ENCODE measurements around the gene MARCHF11. TPM values are rescaled to one million over a fixed set of nuclear protein-coding genes. Genes with fewer than 3 reads are reported as not detected.

Gene MARCHF11
- total RNA-seq, 4 donors from 2014 or later: not detected

DNA sequence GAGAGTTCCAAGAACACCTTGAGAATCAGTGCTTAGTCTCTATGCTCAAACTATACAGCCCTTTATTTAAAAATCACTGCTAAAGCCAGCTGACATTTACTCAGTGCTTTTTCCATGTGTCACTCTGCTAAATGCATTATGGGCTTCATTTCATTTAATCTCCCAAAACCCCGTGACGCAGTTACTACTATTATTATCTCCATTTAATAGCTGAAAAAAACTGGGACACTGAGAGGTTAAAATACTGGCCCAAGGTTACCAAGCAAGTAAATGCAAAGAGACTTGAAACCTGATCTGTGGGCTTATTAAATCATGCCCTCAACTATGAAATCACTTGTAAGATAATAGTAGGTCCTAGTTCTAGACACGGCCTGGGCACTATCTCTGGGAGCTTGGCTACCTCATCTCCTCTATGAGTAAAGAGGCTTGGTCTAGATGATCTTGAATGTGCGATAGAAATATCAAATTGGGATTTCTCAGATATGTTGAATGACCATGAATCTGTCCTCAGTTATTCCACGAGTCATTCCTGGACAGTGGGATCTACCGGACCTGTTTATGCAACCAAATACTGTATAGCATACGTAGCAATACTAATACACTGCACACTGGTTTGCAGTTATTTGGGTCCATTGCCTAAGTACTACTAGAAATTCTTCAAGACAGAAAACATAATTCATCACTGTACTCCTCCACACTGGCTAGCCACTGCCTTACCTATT lies 32.3 kb downstream of the MARCHF11 start:
- intact Hi-C loops (cut with DNase I; ENCODE audit: low total_unique reads): no loop called here
- DNase-seq: no peak
- WGBS, 2 donors (ENCODE audit: low coverage in 1 of 2): 54 to 84% methylated on average over 7 of the region's 7 CpGs
- Histone ChIP-seq H3K36me3 (no peaks in the 10 kb centered on the region), H3K27me3 (no peaks in the 10 kb centered on the region), H3K4me1 (no peaks in the 10 kb centered on the region), H3K4me3 (no peak overlapping the region), H3K27ac (no peak overlapping the region), H3K9me3 (no peaks in the 10 kb centered on the region)
- in situ Hi-C loops (cut with MboI; ENCODE audit: low pct_ligation_motif_present in 1 of 4, low pct_unique_long_range_greater_than_20kb in 1 of 4, low sequenced_read_pairs in 3 of 4): no loop called here
- no peak for TF ChIP-seq CTCF (IDR thresholded peaks at IDR 0.05)
- TF ChIP-seq POLR2AphosphoS5 (IDR thresholded peaks at IDR 0.05): no peak
- TF ChIP-seq POLR2A (IDR thresholded peaks at IDR 0.05): no peak
- TF ChIP-seq EP300 (IDR thresholded peaks at IDR 0.05; ENCODE audit: low read depth): no peak

GRCh38 chr5:16144416-16144815 lies 35.2 kb downstream of the MARCHF11 start:
- no peak overlapping the region for H3K4me3 ChIP-seq
- WGBS, 2 donors (ENCODE audit: low coverage in 1 of 2): 78 to 84% methylated on average over 4 of the region's 4 CpGs
- no peak for TF ChIP-seq CTCF (IDR thresholded peaks at IDR 0.05)
- no peaks in the 10 kb centered on the region for H3K36me3 ChIP-seq
- no peaks in the 10 kb centered on the region for H3K9me3 ChIP-seq
- no peaks in the 10 kb centered on the region for H3K4me1 ChIP-seq
- H3K27ac ChIP-seq: no peak overlapping the region
- in situ Hi-C loops (cut with MboI; ENCODE audit: low pct_ligation_motif_present in 1 of 4, low pct_unique_long_range_greater_than_20kb in 1 of 4, low sequenced_read_pairs in 3 of 4) (no loop called here), intact Hi-C loops (cut with DNase I; ENCODE audit: low total_unique reads) (no loop called here)
- H3K27me3 ChIP-seq: no peaks in the 10 kb centered on the region
- DNase-seq: no peak

GRCh38 chr5:16143361-16144049 lies 36.1 kb downstream of the MARCHF11 start:
- in situ Hi-C loops (cut with MboI; ENCODE audit: low pct_ligation_motif_present in 1 of 4, low pct_unique_long_range_greater_than_20kb in 1 of 4, low sequenced_read_pairs in 3 of 4) (no loop called here), intact Hi-C loops (cut with DNase I; ENCODE audit: low total_unique reads) (no loop called here)
- WGBS, 2 donors (ENCODE audit: low coverage in 1 of 2): 75 to 76% methylated on average over 3 to 5 of the region's 5 CpGs
- DNase-seq: no peak
- TF ChIP-seq POLR2AphosphoS5 (IDR thresholded peaks at IDR 0.05) (no peak), POLR2A (IDR thresholded peaks at IDR 0.05) (no peak), EP300 (IDR thresholded peaks at IDR 0.05; ENCODE audit: low read depth) (no peak), CTCF (IDR thresholded peaks at IDR 0.05) (no peak)
- H3K4me3 ChIP-seq: no peak overlapping the region
- no peaks in the 10 kb centered on the region for H3K4me1 ChIP-seq
- no peaks in the 10 kb centered on the region for H3K9me3 ChIP-seq
- no peaks in the 10 kb centered on the region for H3K27me3 ChIP-seq
- no peaks in the 10 kb centered on the region for H3K36me3 ChIP-seq
- no peak overlapping the region for H3K27ac ChIP-seq

- DNase-seq: no peak
- intact Hi-C loops (cut with DNase I; ENCODE audit: low total_unique reads): no loop called here
- TF ChIP-seq POLR2AphosphoS5 (IDR thresholded peaks at IDR 0.05) (no peak), CTCF (IDR thresholded peaks at IDR 0.05) (no peak), EP300 (IDR thresholded peaks at IDR 0.05; ENCODE audit: low read depth) (no peak), POLR2A (IDR thresholded peaks at IDR 0.05) (no peak)
- Histone ChIP-seq H3K9me3 (no peaks in the 10 kb centered on the region), H3K27me3 (no peaks in the 10 kb centered on the region), H3K4me1 (no peaks in the 10 kb centered on the region), H3K36me3 (no peaks in the 10 kb centered on the region), H3K4me3 (no peak overlapping the region), H3K27ac (no peak overlapping the region)
- WGBS, 2 donors (ENCODE audit: low coverage in 1 of 2): 68 to 73% methylated on average over 4 of the region's 4 CpGs
- in situ Hi-C loops (cut with MboI; ENCODE audit: low pct_ligation_motif_present in 1 of 4, low pct_unique_long_range_greater_than_20kb in 1 of 4, low sequenced_read_pairs in 3 of 4): no loop called here
These were observed 38.6 kb downstream of the MARCHF11 start for GRCh38 chr5:16140944-16141343.

Data from transverse colon (tissue), 4 donors.